Heart right ventricle (tissue), 16 donors: ENCODE data around the gene NEU1. TPM values are rescaled to one million over a fixed set of nuclear protein-coding genes. Genes with fewer than 3 reads are reported as not detected.
"Not testable (repeated sequence)": the region's sequence is repeated elsewhere in the genome, so short reads cannot be mapped to it uniquely, and the experiment has no call there.

Source experiments
- ATAC-seq, 8 donors: fragments of 200-7000 bp; cut with Tn5 transposase; one replicate each; pipeline ENCODE4 v1.9.1; 2020; ENCODE audit warnings: mild to moderate bottlenecking in 8 of 8, moderate library complexity in 8 of 8, moderate number of reproducible peaks in 1 of 8
- DNase-seq, 2 donors: peaks; one replicate each; pipeline ENCODE4 v3.0.0-alpha.2; 2020
- H3K27ac ChIP-seq, 10 donors: fragments of 200-600 bp; sonication (generic) in 2 of 10; one replicate each; pipeline versions ENCODE4 v1.5.0 to v1.8.0; 2020 to 2022; ENCODE audit warnings: mild to moderate bottlenecking in 3 of 10
- H3K27me3 ChIP-seq, 7 donors: fragments of 200-600 bp; one replicate each; pipeline ENCODE4 v1.8.0; 2021 to 2022; ENCODE audit warnings: mild to moderate bottlenecking in 2 of 7
- H3K36me3 ChIP-seq, 9 donors: fragments of 200-600 bp; sonication (generic) in 1 of 9; one replicate each; pipeline versions ENCODE4 v1.5.0 to v1.8.0; 2020 to 2022; ENCODE audit warnings: mild to moderate bottlenecking in 2 of 9
- H3K4me1 ChIP-seq, 9 donors: fragments of 200-600 bp; sonication (generic) in 1 of 9; one replicate each; pipeline versions ENCODE4 v1.5.0 to v1.8.0; 2020 to 2022; ENCODE audit warnings: mild to moderate bottlenecking in 4 of 9
- H3K4me3 ChIP-seq, 10 donors: fragments of 200-600 bp; sonication (generic) in 2 of 10; one replicate each; pipeline versions ENCODE4 v1.5.0 to v1.8.0; 2020 to 2022; ENCODE audit warnings: mild to moderate bottlenecking in 7 of 10, moderate library complexity in 2 of 10
- H3K9me3 ChIP-seq, 11 donors: fragments of 200-600 bp in 10 of 11; sonication (generic) in 2 of 11; one replicate each; pipeline versions ENCODE4 v1.5.0 to v1.8.0; 2013 to 2022; ENCODE audit warnings: mild to moderate bottlenecking in 2 of 11, control low read depth in 1 of 11, moderate library complexity in 1 of 11
- WGBS, 2 donors: extraction: QIAGEN DNeasy Blood & Tissue Kit; methylation state at CpG; one replicate each; pipeline ENCODE4 v1.1.7; 2013; ENCODE audit warnings: inconsistent platforms in 1 of 2; 5-methylcytosine and 5-hydroxymethylcytosine counted together
- intact Hi-C, 10 donors: fragments of 100-400 bp; cut with DNase I; formaldehyde crosslinking; loops; one replicate each; pipeline versions ENCODE4 v1.11.1 to v1.14.2; 2022
- polyA plus RNA-seq, 2 donors: library from polyadenylated mRNA; stranded (reverse); fragments of 200-250 nt; gene quantifications; one replicate each; pipeline ENCODE4 v1.2.3, GENCODE V29; 2013
- total RNA-seq, 10 donors: library from RNA; stranded (reverse); fragmentation: NEBNext Ultra II Directional in 3 of 10; extraction: Animal tissue kit (Norgen Biotek cat#: 25700) in 3 of 10; gene quantifications; one replicate each; pipeline versions ENCODE4 v1.2.1 to v1.2.4, GENCODE V29; 2021 to 2023
- TF ChIP-seq, protein P1 (sequence below), 9 donors: fragments of 200-600 bp; sonication (generic) in 2 of 9; IDR thresholded peaks; one replicate each; pipeline versions ENCODE4 v1.5.0 to v1.8.0; 2021 to 2022; ENCODE audit warnings: antibody characterized with exemption in 9 of 9, mild to moderate bottlenecking in 5 of 9, moderate library complexity in 1 of 9
- donor health status: Arrhythmogenic right ventricular cardiomyopathy.
- donor health status: ischemic (EF 13 %, LVEDD 7.1; RV severe dilation, severe dysfunction).
- donor health status: healthy with polysubstance abuse.
- donor health status: DM: no; HTN: yes; CAD: no.
- donor health status: DM: no; HTN: no; CAD: no.
- donor health status: ischemic (EF 25% LVEDD 6.9; RV normal size, moderate dysfunction).
- donor health status: ischemic (EF 25% LVEDD 5.7; RV mildly dilated, moderate dysfunction).
- donor health status: healthy.
- donor health status: DM: yes; HTN: yes; CAD: no.
- donor health status: Ischemic cardiomyopathy.
- donor health status: ischemic (EF 35%, LVEDD 5.7; RV mildly dilated, moderate dysfunction).
- donor health status: nonischemic (EF 11% LVEDD 7.7; RV severe dilation, severe dysfunction).
- donor health status: DM: yes; HTN: yes; CAD: no.
- donor health status: PGD.
- donor health status: ischemic (EF 29% LVEDD 5.4; RV normal size, mild dysfunction).
- donor health status: nonischemic (EF 23%, LVEDD 6.1; RV moderate dilation, normal function).

NEU1 gene
- total and polyA plus RNA-seq, 12 donors, result 15.7 to 48.0 (median 22.3) TPM

DNA sequence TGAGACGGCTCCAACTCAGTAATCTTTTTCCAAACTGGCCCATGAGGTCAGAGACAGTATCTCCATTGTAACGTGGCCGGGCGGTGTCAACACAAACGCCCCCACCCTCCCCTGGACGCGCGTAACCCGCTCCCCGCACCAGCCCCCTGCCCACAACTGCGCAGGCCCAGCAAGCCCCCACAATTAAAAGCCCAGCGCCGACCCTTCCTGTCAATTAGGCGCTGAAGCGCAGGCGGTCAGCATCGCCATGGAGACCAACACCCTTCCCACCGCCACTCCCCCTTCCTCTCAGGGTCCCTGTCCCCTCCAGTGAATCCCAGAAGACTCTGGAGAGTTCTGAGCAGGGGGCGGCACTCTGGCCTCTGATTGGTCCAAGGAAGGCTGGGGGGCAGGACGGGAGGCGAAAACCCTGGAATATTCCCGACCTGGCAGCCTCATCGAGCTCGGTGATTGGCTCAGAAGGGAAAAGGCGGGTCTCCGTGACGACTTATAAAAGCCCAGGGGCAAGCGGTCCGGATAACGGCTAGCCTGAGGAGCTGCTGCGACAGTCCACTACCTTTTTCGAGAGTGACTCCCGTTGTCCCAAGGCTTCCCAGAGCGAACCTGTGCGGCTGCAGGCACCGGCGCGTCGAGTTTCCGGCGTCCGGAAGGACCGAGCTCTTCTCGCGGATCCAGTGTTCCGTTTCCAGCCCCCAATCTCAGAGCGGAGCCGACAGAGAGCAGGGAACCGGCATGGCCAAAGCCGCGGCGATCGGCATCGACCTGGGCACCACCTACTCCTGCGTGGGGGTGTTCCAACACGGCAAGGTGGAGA lies 47.4 kb downstream of the NEU1 start, which contains the start of the genes HSPA1A and HSPA1L:
HSPA1A (plus strand) TSS at position 519 of the 814 bp plus-strand sequence; CDS start at position 733, 214 bp downstream.
HSPA1L (minus strand) TSS at position 259 of the 814 bp plus-strand sequence. CDS start 3,311 bp downstream, outside the sequence.
- intact Hi-C loops, result no loop called here
- 1 to 2% methylated on average over 55 to 56 of the region's 56 CpGs for WGBS, 2 donors

DNA sequence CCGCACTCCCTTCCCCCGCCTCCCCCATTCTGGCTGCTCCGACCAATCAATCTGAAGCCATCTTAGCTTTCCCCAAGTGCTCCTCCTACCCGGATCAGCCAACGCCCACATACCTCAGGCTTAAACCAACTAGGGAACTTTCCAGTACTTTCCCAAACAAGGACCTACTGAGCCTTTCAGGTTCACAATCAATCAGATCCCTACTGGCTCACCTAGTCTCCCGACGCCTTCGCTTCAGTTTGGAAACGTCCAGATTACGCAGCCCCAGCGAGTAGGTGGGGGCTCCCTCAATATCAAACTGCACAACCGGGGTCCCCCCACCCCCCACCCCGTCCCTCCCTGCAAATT lies 48.0 kb downstream of the NEU1 start:
- Histone ChIP-seq H3K27ac (peak overlapping the region; percentile 95 to 100 (median 99)), H3K4me1 (peaks cover 7 to 38% (median 26%) of the 10 kb centered on the region in 9 donors), H3K36me3 (no peaks in the 10 kb centered on the region), H3K9me3 (no peaks in the 10 kb centered on the region), H3K27me3 (no peaks in the 10 kb centered on the region), H3K4me3 (peak overlapping the region; percentile 52 to 71 (median 64))
- WGBS, 2 donors, result 0 to 1% methylated on average over 13 of the region's 13 CpGs
- DNase-seq (peak; percentile 93 to 98), ATAC-seq (peak; percentile 79 to 89 (median 88))
- TF ChIP-seq, protein P1, sequence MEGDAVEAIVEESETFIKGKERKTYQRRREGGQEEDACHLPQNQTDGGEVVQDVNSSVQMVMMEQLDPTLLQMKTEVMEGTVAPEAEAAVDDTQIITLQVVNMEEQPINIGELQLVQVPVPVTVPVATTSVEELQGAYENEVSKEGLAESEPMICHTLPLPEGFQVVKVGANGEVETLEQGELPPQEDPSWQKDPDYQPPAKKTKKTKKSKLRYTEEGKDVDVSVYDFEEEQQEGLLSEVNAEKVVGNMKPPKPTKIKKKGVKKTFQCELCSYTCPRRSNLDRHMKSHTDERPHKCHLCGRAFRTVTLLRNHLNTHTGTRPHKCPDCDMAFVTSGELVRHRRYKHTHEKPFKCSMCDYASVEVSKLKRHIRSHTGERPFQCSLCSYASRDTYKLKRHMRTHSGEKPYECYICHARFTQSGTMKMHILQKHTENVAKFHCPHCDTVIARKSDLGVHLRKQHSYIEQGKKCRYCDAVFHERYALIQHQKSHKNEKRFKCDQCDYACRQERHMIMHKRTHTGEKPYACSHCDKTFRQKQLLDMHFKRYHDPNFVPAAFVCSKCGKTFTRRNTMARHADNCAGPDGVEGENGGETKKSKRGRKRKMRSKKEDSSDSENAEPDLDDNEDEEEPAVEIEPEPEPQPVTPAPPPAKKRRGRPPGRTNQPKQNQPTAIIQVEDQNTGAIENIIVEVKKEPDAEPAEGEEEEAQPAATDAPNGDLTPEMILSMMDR (IDR thresholded peaks at IDR 0.05), result no peak
- intact Hi-C loops, result loop anchor here in 1 of 10 donors (5.0 kb wide), 1 partner anchor 77 kb away; the partner anchor contains the start of gene CLIC1

More for the DNA sequence above, 47.4 kb downstream of the NEU1 start, which contains the start of the genes HSPA1A and HSPA1L:
- Histone ChIP-seq H3K9me3 (no peaks in the 10 kb centered on the region), H3K4me3 (peak within 1 kb of the TSS; percentile 52 to 71 (median 64)), H3K36me3 (no peaks in the 10 kb centered on the region), H3K27me3 (no peaks in the 10 kb centered on the region), H3K4me1 (peaks cover 7 to 43% (median 30%) of the 10 kb centered on the region in 9 donors), H3K27ac (peak within 1 kb of the TSS; percentile 95 to 100 (median 99))
- DNase-seq (peak; percentile 92 to 98), ATAC-seq (peak; percentile 84 to 94 (median 90))
- TF ChIP-seq, protein P1 (IDR thresholded peaks at IDR 0.05), result no peak

DNA sequence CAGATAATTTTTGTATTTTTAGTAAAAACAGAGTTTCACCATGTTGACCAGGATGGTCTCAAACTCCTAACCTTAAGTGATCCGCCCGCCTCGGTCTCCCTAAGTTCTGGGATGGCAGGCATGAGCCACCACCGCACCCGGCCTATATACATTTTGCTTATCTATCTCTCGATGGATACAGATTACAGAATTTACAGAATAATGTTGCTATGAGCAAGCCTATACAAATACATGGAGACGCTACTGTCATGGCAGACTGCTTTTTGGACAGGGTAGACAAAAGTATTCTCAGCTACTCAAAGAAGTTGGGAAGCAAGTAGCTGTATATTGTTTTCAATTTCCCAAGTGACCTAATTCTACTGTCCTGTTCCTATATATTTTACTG lies 49.2 kb downstream of the NEU1 start:
- TF ChIP-seq, protein P1 (IDR thresholded peaks at IDR 0.05), result no peak
- no peaks in the 10 kb centered on the region for H3K36me3 ChIP-seq
- peak overlapping the region in 6 of 10 donors; percentile 58 to 71 (median 70) for H3K4me3 ChIP-seq
- ATAC-seq, result no peak
- no peaks in the 10 kb centered on the region for H3K9me3 ChIP-seq
- DNase-seq, result no peak
- 95 to 96% methylated on average over 7 of the region's 7 CpGs for WGBS, 2 donors
- H3K27me3 ChIP-seq, result no peaks in the 10 kb centered on the region
- peak overlapping the region; percentile 95 to 100 (median 99) for H3K27ac ChIP-seq
- intact Hi-C loops, result loop anchor here in 1 of 10 donors (5.0 kb wide), 1 partner anchor 76 kb away; the partner anchor contains the start of gene CLIC1
- peaks cover 5 to 27% (median 16%) of the 10 kb centered on the region in 9 donors for H3K4me1 ChIP-seq

DNA sequence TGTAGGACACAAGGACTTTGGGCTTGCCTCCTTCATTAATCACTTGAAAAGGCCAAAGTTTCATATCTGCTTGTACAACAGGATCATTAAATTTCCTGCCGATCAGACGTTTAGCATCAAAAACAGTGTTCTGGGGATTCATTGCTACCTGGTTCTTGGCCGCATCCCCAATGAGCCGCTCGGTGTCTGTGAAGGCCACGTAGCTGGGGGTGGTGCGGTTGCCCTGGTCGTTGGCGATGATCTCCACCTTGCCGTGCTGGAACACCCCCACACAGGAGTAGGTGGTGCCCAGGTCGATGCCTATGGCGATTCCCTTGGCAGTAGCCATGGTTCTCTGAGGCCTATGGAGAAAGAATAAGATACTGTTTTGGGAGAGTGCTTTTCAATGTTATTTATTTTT lies 51.0 kb downstream of the NEU1 start:
- DNase-seq, result no peak
- Histone ChIP-seq H3K9me3 (no peaks in the 10 kb centered on the region), H3K4me1 (peaks cover 5 to 28% (median 16%) of the 10 kb centered on the region in 9 donors), H3K4me3 (no peak overlapping the region), H3K27ac (no peak overlapping the region), H3K36me3 (no peaks in the 10 kb centered on the region), H3K27me3 (no peaks in the 10 kb centered on the region)
- 94% methylated on average over 12 of the region's 12 CpGs for WGBS, 2 donors
- intact Hi-C loops, result loop anchor here in 1 of 10 donors (5.0 kb wide), 1 partner anchor 74 kb away; the partner anchor contains the start of gene CLIC1
- TF ChIP-seq, protein P1 (IDR thresholded peaks at IDR 0.05), result no peak
- no peak for ATAC-seq

DNA sequence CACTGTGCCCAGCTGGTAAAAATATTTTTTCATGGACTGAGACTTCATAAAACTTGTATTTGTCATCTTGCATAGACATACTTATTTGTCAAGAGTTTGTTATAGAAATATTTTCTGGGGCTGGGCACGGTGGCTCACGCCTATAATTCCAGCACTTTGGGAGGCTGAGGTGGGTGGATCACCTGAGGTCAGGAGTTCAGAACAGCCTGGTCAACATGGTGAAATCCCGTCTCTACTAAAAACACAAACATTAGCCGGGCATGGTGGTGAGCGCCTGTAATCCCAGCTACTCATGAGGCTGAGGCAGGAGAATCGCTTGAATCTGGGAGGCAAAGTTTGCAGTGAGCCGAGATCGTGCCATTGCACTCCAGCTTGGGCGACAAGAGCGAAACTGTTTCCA lies 54.0 kb downstream of the NEU1 start:
- ATAC-seq, H3K27me3 ChIP-seq, H3K9me3 ChIP-seq, intact Hi-C loops, H3K27ac ChIP-seq, DNase-seq, H3K36me3 ChIP-seq, H3K4me3 ChIP-seq: not testable (repeated sequence)
- 93 to 94% methylated on average over 10 of the region's 10 CpGs for WGBS, 2 donors
- peaks cover 2 to 34% (median 20%) of the 10 kb centered on the region in 9 donors for H3K4me1 ChIP-seq
